ENCODE data around the gene OXT. TPM values are rescaled to one million over a fixed set of nuclear protein-coding genes. Genes with fewer than 3 reads are reported as not detected.
A peak's percentile ranks its signal among the peaks of the same experiment; 100 is the strongest.
"Not testable (repeated sequence)": the region's sequence is repeated elsewhere in the genome, so short reads cannot be mapped to it uniquely, and the experiment has no call there.

OXT gene
- total RNA-seq, result 1.6 TPM

GRCh38 chr20:3071610-3072529, at the start of gene OXT:
Gene OXT, plus strand, starts transcription at chr20:3071620. Its CDS starts 36 bp downstream, at chr20:3071656.
- DNase-seq (ENCODE audit: low read depth in 2 of 3, low spot score in 2 of 3), result peak; percentile 60 to 85 (median 82)

GRCh38 chr20:3021777-3022176, 49.6 kb upstream of the OXT start:
- no peak for DNase-seq (ENCODE audit: low read depth in 2 of 3, low spot score in 2 of 3)

- not testable (repeated sequence) for DNase-seq (ENCODE audit: low read depth in 2 of 3, low spot score in 2 of 3)
Observed at GRCh38 chr20:3022559-3023490, 48.6 kb upstream of the OXT start.

GRCh38 chr20:3027987-3028386, 43.4 kb upstream of the OXT start:
- DNase-seq (ENCODE audit: low read depth in 2 of 3, low spot score in 2 of 3), result no peak

GRCh38 chr20:3031524-3032147, 39.8 kb upstream of the OXT start:
- DNase-seq (ENCODE audit: low read depth in 2 of 3, low spot score in 2 of 3), result no peak

GRCh38 chr20:3032624-3033023, 38.8 kb upstream of the OXT start:
- DNase-seq (ENCODE audit: low read depth in 2 of 3, low spot score in 2 of 3), result no peak

GRCh38 chr20:3037654-3038053, 33.8 kb upstream of the OXT start:
- DNase-seq (ENCODE audit: low read depth in 2 of 3, low spot score in 2 of 3), result no peak

GRCh38 chr20:3038454-3038853, 33.0 kb upstream of the OXT start:
- no peak for DNase-seq (ENCODE audit: low read depth in 2 of 3, low spot score in 2 of 3)

GRCh38 chr20:3039426-3039825, 32.0 kb upstream of the OXT start:
- no peak for DNase-seq (ENCODE audit: low read depth in 2 of 3, low spot score in 2 of 3)

- DNase-seq (ENCODE audit: low read depth in 2 of 3, low spot score in 2 of 3), result no peak
Observed at GRCh38 chr20:3040086-3040485, 31.3 kb upstream of the OXT start.

GRCh38 chr20:3041854-3042409, 29.5 kb upstream of the OXT start:
- no peak for DNase-seq (ENCODE audit: low read depth in 2 of 3, low spot score in 2 of 3)

GRCh38 chr20:3042625-3043024, 28.8 kb upstream of the OXT start:
- no peak for DNase-seq (ENCODE audit: low read depth in 2 of 3, low spot score in 2 of 3)

GRCh38 chr20:3043322-3043721, 28.1 kb upstream of the OXT start, which contains the start of gene GNRH2:
Gene GNRH2, plus strand, starts transcription at chr20:3043622. Its CDS starts 793 bp downstream, at chr20:3044415.
- DNase-seq (ENCODE audit: low read depth in 2 of 3, low spot score in 2 of 3), result no peak

GRCh38 chr20:3044336-3044965, 27.0 kb upstream of the OXT start:
- no peak for DNase-seq (ENCODE audit: low read depth in 2 of 3, low spot score in 2 of 3)

- DNase-seq (ENCODE audit: low read depth in 2 of 3, low spot score in 2 of 3), result peak in 2 of 3 donors; percentile 66 to 79
Observed at GRCh38 chr20:3045042-3045815, 26.2 kb upstream of the OXT start.

GRCh38 chr20:3045816-3046676, 25.4 kb upstream of the OXT start, which contains the start of gene MRPS26:
Gene MRPS26, plus strand, starts transcription at chr20:3046052. Its CDS starts 17 bp downstream, at chr20:3046069.
- DNase-seq (ENCODE audit: low read depth in 2 of 3, low spot score in 2 of 3), result peak; percentile 58 to 85 (median 80)

- DNase-seq (ENCODE audit: low read depth in 2 of 3, low spot score in 2 of 3), result no peak
Observed at GRCh38 chr20:3046677-3047462, 24.6 kb upstream of the OXT start.

Data from hematopoietic multipotent progenitor cell (in vitro differentiated cells).